DND-41 (cell line): ENCODE results near the gene ANKAR.
A peak's percentile ranks its signal among the peaks of the same experiment; 100 is the strongest.

Source experiments
- ATAC-seq: fragments of 200-7000 bp; cut with Tn5 transposase; 3 replicates; pipeline ENCODE4 v1.9.1; 2021; ENCODE audit warnings: low read depth; ENCODE audit not compliant: insufficient read depth
- DNase-seq: peaks from one replicate; pipeline ENCODE4 v3.0.0-alpha.2; 2020
- H2AFZ ChIP-seq: 2 replicates; pipeline ENCODE4 v1.6.0; 2012; ENCODE audit warnings: low read depth, low read length
- H3K27ac ChIP-seq: 2 replicates; pipeline ENCODE4 v1.5.1; 2012; ENCODE audit warnings: low read length, inconsistent platforms
- H3K27me3 ChIP-seq: fragments of 200-600 bp; sonication (generic); 2 replicates; pipeline ENCODE4 v1.6.0; 2012; ENCODE audit warnings: low read length, mild to moderate bottlenecking, inconsistent platforms; ENCODE audit not compliant: insufficient read depth, poor library complexity
- H3K36me3 ChIP-seq: 2 replicates; pipeline ENCODE4 v1.5.1; 2012; ENCODE audit warnings: low read length, inconsistent platforms; ENCODE audit not compliant: insufficient read depth
- H3K4me1 ChIP-seq: 2 replicates; pipeline ENCODE4 v1.5.1; 2012; ENCODE audit warnings: mild to moderate bottlenecking, low read length; ENCODE audit not compliant: insufficient read depth
- H3K4me2 ChIP-seq: 2 replicates; pipeline ENCODE4 v1.6.0; 2012; ENCODE audit warnings: mild to moderate bottlenecking, moderate library complexity, low read length, inconsistent platforms; ENCODE audit not compliant: insufficient read depth
- H3K4me3 ChIP-seq, 2 experiments: fragments of 200-600 bp in 1 of 2; shearing (Covaris generic) in 1 of 2; 2 replicates each; pipeline ENCODE4 v1.5.1; 2012 to 2016; ENCODE audit warnings: inconsistent platforms in 2 of 2, low read length in 2 of 2, mild to moderate bottlenecking in 2 of 2, low read depth in 1 of 2, moderate library complexity in 1 of 2
- H3K79me2 ChIP-seq: 2 replicates; pipeline ENCODE4 v1.6.0; 2012; ENCODE audit warnings: low read length, inconsistent platforms; ENCODE audit not compliant: insufficient read depth
- H3K9ac ChIP-seq: 2 replicates; pipeline ENCODE4 v1.6.0; 2012; ENCODE audit warnings: low read depth, mild to moderate bottlenecking, inconsistent platforms, low read length, moderate library complexity
- H3K9me3 ChIP-seq: 2 replicates; pipeline ENCODE4 v1.5.1; 2012; ENCODE audit warnings: low read length, moderate library complexity, mild to moderate bottlenecking, inconsistent platforms; ENCODE audit not compliant: insufficient read depth, severe bottlenecking
- H4K20me1 ChIP-seq: 2 replicates; pipeline ENCODE4 v1.6.0; 2012; ENCODE audit warnings: low read length; ENCODE audit not compliant: insufficient read depth
- CTCF ChIP-seq: IDR thresholded peaks from 2 replicates; pipeline ENCODE4 v1.5.1; 2012; ENCODE audit warnings: borderline replicate concordance, low read length, moderate library complexity, mild to moderate bottlenecking; ENCODE audit not compliant: poor library complexity, severe bottlenecking; ENCODE audit errors: extremely low read depth
- EZH2 ChIP-seq: IDR thresholded peaks from 3 replicates; pipeline ENCODE4 v1.6.1; 2012; ENCODE audit warnings: borderline replicate concordance, low read depth, mild to moderate bottlenecking, moderate library complexity, low read length, inconsistent platforms; ENCODE audit not compliant: severe bottlenecking

Gene ANKAR

GRCh38 chr2:189660803-189661147, 13.7 kb upstream of the ANKAR start:
- Histone ChIP-seq H4K20me1 (no peaks in the 10 kb centered on the region; the same call in 1 of the 2 replicates), H3K27ac (0 out of 2 replicates have a peak overlapping the region, but pooled peaks have one; percentile 13), H3K4me3 (no peak overlapping the region), H3K4me2 (peak overlapping the region; percentile 46), H3K79me2 (peaks cover 43% of the 10 kb centered on the region), H3K9me3 (no peaks in the 10 kb centered on the region), H3K4me1 (peaks cover 66% of the 10 kb centered on the region), H3K27me3 (no peaks in the 10 kb centered on the region), H3K36me3 (peaks cover 11% of the 10 kb centered on the region), H2AFZ (no peak overlapping the region), H3K9ac (peak overlapping the region; percentile 14; the same call in 1 of the 2 replicates)
- TF ChIP-seq EZH2, result no peak
- TF ChIP-seq CTCF, result no peak
- ATAC-seq, result no peak
- DNase-seq, result no peak

DNA sequence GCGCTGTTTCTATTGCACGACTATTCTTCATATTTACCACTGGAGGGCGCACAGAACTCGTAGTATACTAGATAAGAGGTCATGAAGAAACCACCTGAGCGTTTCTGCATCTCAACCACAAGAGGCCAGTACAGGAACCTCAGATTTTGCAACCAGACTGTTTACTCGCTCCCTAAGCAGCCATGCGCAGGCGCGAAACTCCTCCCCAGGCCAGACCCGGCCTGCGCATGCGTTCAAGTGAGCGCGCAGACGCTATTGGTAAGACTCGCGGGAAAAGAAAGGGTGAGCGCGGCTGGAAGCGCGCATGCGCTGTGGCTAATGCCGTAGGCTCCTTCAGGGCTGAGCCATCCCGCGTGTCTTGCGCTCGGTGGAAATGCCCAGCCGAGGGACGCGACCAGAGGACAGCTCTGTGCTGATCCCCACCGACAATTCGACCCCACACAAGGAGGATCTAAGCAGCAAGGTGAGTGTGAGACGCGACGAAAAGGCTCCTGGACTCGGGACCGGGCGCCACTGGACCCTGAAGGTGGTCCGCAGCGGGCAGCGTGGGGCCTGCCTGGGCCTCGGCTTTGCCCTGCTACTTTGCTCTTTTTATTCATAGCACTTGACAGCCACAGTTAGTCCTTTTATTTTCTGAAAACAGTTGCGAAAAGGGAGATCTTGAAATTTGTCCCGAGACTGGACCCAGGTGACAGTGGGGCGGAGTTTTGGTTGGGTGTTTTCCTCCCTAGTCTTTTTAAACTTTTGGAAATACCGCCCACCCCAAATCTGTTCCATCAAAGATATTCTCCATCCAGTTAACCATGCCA, 13.1 kb upstream of the ANKAR start, which contains the start of gene ASNSD1:
Gene ASNSD1 (plus strand): TSS at position 312 of the 809 bp plus-strand sequence. CDS start 4,674 bp downstream, outside the sequence.
- ATAC-seq, result peak; percentile 82
- peak; percentile 98 for DNase-seq
- Histone ChIP-seq H3K9ac (peak within 1 kb of the TSS; percentile 80), H3K36me3 (peaks cover 17% of the 10 kb centered on the region), H3K27ac (peak within 1 kb of the TSS; percentile 83), H3K4me2 (peak within 1 kb of the TSS; percentile 96), H3K4me1 (peaks cover 66% of the 10 kb centered on the region), H3K27me3 (no peaks in the 10 kb centered on the region), H3K79me2 (peaks cover 48% of the 10 kb centered on the region), H2AFZ (peak within 1 kb of the TSS; percentile 91), H3K4me3 (peak within 1 kb of the TSS; percentile 47 to 70), H4K20me1 (peaks cover 4% of the 10 kb centered on the region; the same call in 1 of the 2 replicates), H3K9me3 (no peaks in the 10 kb centered on the region)
- TF ChIP-seq CTCF, result peak; percentile 97
- TF ChIP-seq EZH2, result no peak

GRCh38 chr2:189661957-189662321, 12.5 kb upstream of the ANKAR start:
- Histone ChIP-seq H3K36me3 (peaks cover 23% of the 10 kb centered on the region), H2AFZ (peak overlapping the region; percentile 91), H4K20me1 (peaks cover 8% of the 10 kb centered on the region; the same call in 1 of the 2 replicates), H3K4me1 (peaks cover 65% of the 10 kb centered on the region), H3K4me3 (peak overlapping the region; percentile 47 to 70), H3K79me2 (peaks cover 53% of the 10 kb centered on the region), H3K27me3 (no peaks in the 10 kb centered on the region), H3K9ac (peak overlapping the region; percentile 80), H3K27ac (peak overlapping the region; percentile 83), H3K4me2 (peak overlapping the region; percentile 96), H3K9me3 (no peaks in the 10 kb centered on the region)
- no peak for ATAC-seq
- TF ChIP-seq EZH2 (no peak), CTCF (no peak)
- peak; percentile 24 for DNase-seq
